Measurements from ENCODE around the gene UBE2J2. TPM values are rescaled to one million over a fixed set of nuclear protein-coding genes. Genes with fewer than 3 reads are reported as not detected.

Gene UBE2J2
- total and polyA plus RNA-seq, 4 donors: 21.0 to 30.4 (median 25.8) TPM

- H3K9me3 ChIP-seq (ENCODE audit: control insufficient read depth in 4 of 4, low read length in 3 of 4): no peaks in the 10 kb centered on the region
- H3K36me3 ChIP-seq (ENCODE audit: control insufficient read depth in 4 of 4, insufficient read depth in 3 of 4, low read depth in 1 of 4, low read length in 3 of 4): no peaks in the 10 kb centered on the region
- WGBS: 95% methylated on average over 22 of the region's 22 CpGs
- H3K27me3 ChIP-seq (ENCODE audit: control insufficient read depth in 4 of 4, insufficient read depth in 4 of 4, low read length in 3 of 4): no peaks in the 10 kb centered on the region
- DNase-seq (ENCODE audit: low spot score): no peak
- no peak overlapping the region for H3K27ac ChIP-seq (ENCODE audit: low read depth in 1 of 2, low read length in 2 of 2)
- no peak for TF ChIP-seq NR2F2 (IDR thresholded peaks at IDR 0.05)
- no peak for TF ChIP-seq TAF1 (conservative IDR thresholded peaks at IDR 0.05)
- no peak for TF ChIP-seq MAX (IDR thresholded peaks at IDR 0.05)
- TF ChIP-seq JUND (IDR thresholded peaks at IDR 0.05): no peak
- TF ChIP-seq, protein P1, sequence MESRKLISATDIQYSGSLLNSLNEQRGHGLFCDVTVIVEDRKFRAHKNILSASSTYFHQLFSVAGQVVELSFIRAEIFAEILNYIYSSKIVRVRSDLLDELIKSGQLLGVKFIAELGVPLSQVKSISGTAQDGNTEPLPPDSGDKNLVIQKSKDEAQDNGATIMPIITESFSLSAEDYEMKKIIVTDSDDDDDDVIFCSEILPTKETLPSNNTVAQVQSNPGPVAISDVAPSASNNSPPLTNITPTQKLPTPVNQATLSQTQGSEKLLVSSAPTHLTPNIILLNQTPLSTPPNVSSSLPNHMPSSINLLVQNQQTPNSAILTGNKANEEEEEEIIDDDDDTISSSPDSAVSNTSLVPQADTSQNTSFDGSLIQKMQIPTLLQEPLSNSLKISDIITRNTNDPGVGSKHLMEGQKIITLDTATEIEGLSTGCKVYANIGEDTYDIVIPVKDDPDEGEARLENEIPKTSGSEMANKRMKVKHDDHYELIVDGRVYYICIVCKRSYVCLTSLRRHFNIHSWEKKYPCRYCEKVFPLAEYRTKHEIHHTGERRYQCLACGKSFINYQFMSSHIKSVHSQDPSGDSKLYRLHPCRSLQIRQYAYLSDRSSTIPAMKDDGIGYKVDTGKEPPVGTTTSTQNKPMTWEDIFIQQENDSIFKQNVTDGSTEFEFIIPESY (IDR thresholded peaks at IDR 0.05): no peak
- TF ChIP-seq RXRA (IDR thresholded peaks at IDR 0.05): no peak
- TF ChIP-seq SP1 (IDR thresholded peaks at IDR 0.05): no peak
- TF ChIP-seq RAD21 (IDR thresholded peaks at IDR 0.05): no peak
- no peak for TF ChIP-seq YY1 (IDR thresholded peaks at IDR 0.05)
- TF ChIP-seq, protein P2, sequence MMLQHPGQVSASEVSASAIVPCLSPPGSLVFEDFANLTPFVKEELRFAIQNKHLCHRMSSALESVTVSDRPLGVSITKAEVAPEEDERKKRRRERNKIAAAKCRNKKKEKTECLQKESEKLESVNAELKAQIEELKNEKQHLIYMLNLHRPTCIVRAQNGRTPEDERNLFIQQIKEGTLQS (IDR thresholded peaks at IDR 0.05): no peak
- TF ChIP-seq GABPA (IDR thresholded peaks at IDR 0.05 in 1 of 2, conservative IDR thresholded peaks at IDR 0.05 in 1 of 2): no peak
- H3K4me3 ChIP-seq (ENCODE audit: low read depth in 1 of 3, low read length in 3 of 3): no peak overlapping the region
- H3K4me1 ChIP-seq (ENCODE audit: control insufficient read depth in 4 of 4, insufficient read depth in 4 of 4, low read length in 3 of 4): peaks cover 9 to 20% (median 14%) of the 10 kb centered on the region in 4 donors
- no peak overlapping the region for H3K9ac ChIP-seq (ENCODE audit: low read depth in 1 of 2, low read length in 2 of 2)
These were observed 11.5 kb upstream of the UBE2J2 start for GRCh38 chr1:1285102-1285571.

DNA sequence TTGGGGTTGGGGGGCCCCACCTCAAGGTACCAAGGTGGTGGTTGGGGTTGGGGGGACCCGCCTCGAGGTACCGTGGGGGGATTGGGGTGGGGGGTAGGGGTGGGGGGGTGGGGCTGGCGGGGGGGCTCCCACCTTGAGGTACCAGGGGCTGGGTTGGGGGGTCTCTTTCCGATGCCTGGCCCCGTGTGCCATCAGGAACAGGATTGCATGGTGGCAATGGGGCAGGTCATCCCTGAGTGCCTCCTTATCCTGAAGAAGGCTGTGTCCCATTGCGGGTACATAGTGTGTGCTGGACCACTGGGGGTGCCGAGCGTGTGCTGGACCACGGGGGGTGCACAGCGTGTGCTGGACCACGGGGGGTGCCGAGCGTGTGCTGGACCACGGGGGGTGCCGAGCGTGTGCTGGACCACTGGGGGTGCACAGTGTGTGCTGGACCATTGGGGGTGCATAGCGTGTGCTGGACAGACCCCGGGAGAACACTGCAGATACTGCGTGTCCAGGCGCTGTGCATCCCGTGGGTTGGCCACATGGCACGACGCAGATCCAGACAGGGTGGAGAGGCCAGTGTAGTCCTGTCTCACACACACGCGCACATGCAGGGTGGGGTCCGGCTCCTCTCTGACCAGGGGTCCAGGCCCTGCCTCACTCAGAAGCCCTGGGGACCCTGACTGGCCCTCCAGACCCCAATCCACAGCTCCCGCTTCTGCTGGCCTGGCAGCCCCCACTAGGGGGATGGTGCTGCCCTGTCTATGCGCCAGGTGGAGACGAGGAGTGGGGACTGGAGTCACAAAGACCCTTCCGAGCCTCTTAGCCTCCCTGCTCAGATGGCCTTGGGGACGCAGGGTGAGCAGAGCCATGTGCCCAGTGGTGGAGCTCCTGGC, 10.8 kb upstream of the UBE2J2 start:
- Histone ChIP-seq H3K4me3 (ENCODE audit: low read depth in 1 of 3, low read length in 3 of 3) (no peak overlapping the region), H3K27ac (ENCODE audit: low read depth in 1 of 2, low read length in 2 of 2) (no peak overlapping the region), H3K27me3 (ENCODE audit: control insufficient read depth in 4 of 4, insufficient read depth in 4 of 4, low read length in 3 of 4) (no peaks in the 10 kb centered on the region), H3K9ac (ENCODE audit: low read depth in 1 of 2, low read length in 2 of 2) (no peak overlapping the region), H3K9me3 (ENCODE audit: control insufficient read depth in 4 of 4, low read length in 3 of 4) (no peaks in the 10 kb centered on the region), H3K4me1 (ENCODE audit: control insufficient read depth in 4 of 4, insufficient read depth in 4 of 4, low read length in 3 of 4) (peaks cover 9 to 19% (median 14%) of the 10 kb centered on the region in 4 donors), H3K36me3 (ENCODE audit: control insufficient read depth in 4 of 4, insufficient read depth in 3 of 4, low read depth in 1 of 4, low read length in 3 of 4) (no peaks in the 10 kb centered on the region)
- TF ChIP-seq JUND (IDR thresholded peaks at IDR 0.05): no peak
- no peak for TF ChIP-seq GABPA (IDR thresholded peaks at IDR 0.05 in 1 of 2, conservative IDR thresholded peaks at IDR 0.05 in 1 of 2)
- no peak for TF ChIP-seq MAX (IDR thresholded peaks at IDR 0.05)
- no peak for TF ChIP-seq FOXA2 (IDR thresholded peaks at IDR 0.05)
- TF ChIP-seq HNF4A (conservative IDR thresholded peaks at IDR 0.05): no peak
- TF ChIP-seq, protein P2 (IDR thresholded peaks at IDR 0.05): no peak
- no peak for TF ChIP-seq YY1 (IDR thresholded peaks at IDR 0.05)
- TF ChIP-seq TAF1 (conservative IDR thresholded peaks at IDR 0.05): no peak
- TF ChIP-seq RXRA (IDR thresholded peaks at IDR 0.05): no peak
- TF ChIP-seq HNF4G (IDR thresholded peaks at IDR 0.05): no peak
- TF ChIP-seq NR2F2 (IDR thresholded peaks at IDR 0.05): no peak
- TF ChIP-seq CTCF (IDR thresholded peaks at IDR 0.05; ENCODE audit: low read depth, low read length, missing input control): no peak
- TF ChIP-seq, protein P3, sequence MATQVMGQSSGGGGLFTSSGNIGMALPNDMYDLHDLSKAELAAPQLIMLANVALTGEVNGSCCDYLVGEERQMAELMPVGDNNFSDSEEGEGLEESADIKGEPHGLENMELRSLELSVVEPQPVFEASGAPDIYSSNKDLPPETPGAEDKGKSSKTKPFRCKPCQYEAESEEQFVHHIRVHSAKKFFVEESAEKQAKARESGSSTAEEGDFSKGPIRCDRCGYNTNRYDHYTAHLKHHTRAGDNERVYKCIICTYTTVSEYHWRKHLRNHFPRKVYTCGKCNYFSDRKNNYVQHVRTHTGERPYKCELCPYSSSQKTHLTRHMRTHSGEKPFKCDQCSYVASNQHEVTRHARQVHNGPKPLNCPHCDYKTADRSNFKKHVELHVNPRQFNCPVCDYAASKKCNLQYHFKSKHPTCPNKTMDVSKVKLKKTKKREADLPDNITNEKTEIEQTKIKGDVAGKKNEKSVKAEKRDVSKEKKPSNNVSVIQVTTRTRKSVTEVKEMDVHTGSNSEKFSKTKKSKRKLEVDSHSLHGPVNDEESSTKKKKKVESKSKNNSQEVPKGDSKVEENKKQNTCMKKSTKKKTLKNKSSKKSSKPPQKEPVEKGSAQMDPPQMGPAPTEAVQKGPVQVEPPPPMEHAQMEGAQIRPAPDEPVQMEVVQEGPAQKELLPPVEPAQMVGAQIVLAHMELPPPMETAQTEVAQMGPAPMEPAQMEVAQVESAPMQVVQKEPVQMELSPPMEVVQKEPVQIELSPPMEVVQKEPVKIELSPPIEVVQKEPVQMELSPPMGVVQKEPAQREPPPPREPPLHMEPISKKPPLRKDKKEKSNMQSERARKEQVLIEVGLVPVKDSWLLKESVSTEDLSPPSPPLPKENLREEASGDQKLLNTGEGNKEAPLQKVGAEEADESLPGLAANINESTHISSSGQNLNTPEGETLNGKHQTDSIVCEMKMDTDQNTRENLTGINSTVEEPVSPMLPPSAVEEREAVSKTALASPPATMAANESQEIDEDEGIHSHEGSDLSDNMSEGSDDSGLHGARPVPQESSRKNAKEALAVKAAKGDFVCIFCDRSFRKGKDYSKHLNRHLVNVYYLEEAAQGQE (IDR thresholded peaks at IDR 0.05): no peak
- TF ChIP-seq, protein P1 (IDR thresholded peaks at IDR 0.05): no peak
- DNase-seq (ENCODE audit: low spot score): no peak
- 91% methylated on average over 32 of the region's 32 CpGs for WGBS
